HepG2 (cell line): Measurements from ENCODE around the gene TCF7L2. TPM values are rescaled to one million over a fixed set of nuclear protein-coding genes. Genes with fewer than 3 reads are reported as not detected.
A peak's percentile ranks its signal among the peaks of the same experiment; 100 is the strongest.

Source experiments
- FOXA1 ChIP-seq, 2 experiments: fragments of 450-650 bp in 1 of 2; sonication (generic) in 1 of 2; formaldehyde crosslinking in 1 of 2; IDR thresholded peaks; 2 replicates each; pipeline versions ENCODE4 v1.4.0 to v1.6.1; 2016 to 2020; ENCODE audit warnings: missing genetic modification reagents in 1 of 2
- FOXA3 ChIP-seq: IDR thresholded peaks from 2 replicates; pipeline ENCODE4 v1.6.1; 2016; ENCODE audit warnings: missing genetic modification reagents, missing compliant biosample characterization
- LCORL ChIP-seq, 2 experiments: fragments of 450-650 bp in 1 of 2; sonication (generic) in 1 of 2; formaldehyde crosslinking in 1 of 2; IDR thresholded peaks; 2 replicates each; pipeline versions ENCODE4 v1.5.0 to v1.6.1; 2017 to 2020; ENCODE audit warnings: antibody characterized with exemption in 1 of 2, missing genetic modification reagents in 1 of 2
- TAF1 ChIP-seq: sonication (generic); formaldehyde crosslinking; IDR thresholded peaks from 2 replicates; pipeline ENCODE4 v1.4.0; 2020; ENCODE audit warnings: missing genetic modification reagents
- polyA plus RNA-seq, 8 experiments: library from polyadenylated mRNA; depleted of rRNA in 3 of 8; stranded (reverse) in 7 of 8; unstranded in 1 of 8; fragments of >200 nt; fragmentation: Illumina TruSeq in 4 of 8; extraction: Trizol in 4 of 8; gene quantifications; 2 replicates each; pipeline versions ENCODE4 v1.2.1 to v1.2.3, GENCODE V29; 2011 to 2016; ENCODE audit warnings: low read depth in 4 of 8, missing spikeins in 1 of 8, mixed read lengths in 1 of 8; ENCODE audit not compliant: insufficient read depth in 1 of 8
- total RNA-seq, 5 experiments: library from RNA; depleted of rRNA; stranded (reverse); fragments of >200 nt; fragmentation: Illumina TruSeq; extraction: Trizol; gene quantifications; 2 replicates each; pipeline ENCODE4 v1.2.3, GENCODE V29; 2016; ENCODE audit warnings: low read depth in 1 of 5
- TF ChIP-seq, protein P1 (sequence below): sonication (generic); formaldehyde crosslinking; IDR thresholded peaks from 2 replicates; pipeline ENCODE4 v1.4.0; 2020; ENCODE audit warnings: low read depth, missing genetic modification reagents
- TF ChIP-seq, protein P2 (sequence below): sonication (generic); formaldehyde crosslinking; IDR thresholded peaks from 2 replicates; pipeline ENCODE4 v1.5.0; 2020; ENCODE audit warnings: mild to moderate bottlenecking, missing genetic modification reagents, borderline replicate concordance

TCF7L2 gene
- total and polyA plus RNA-seq, 2 of the 13 experiments (the other 11 are each of a cell fraction or from before 2014, with no cell fraction given): 3.9 to 13.7 TPM

DNA sequence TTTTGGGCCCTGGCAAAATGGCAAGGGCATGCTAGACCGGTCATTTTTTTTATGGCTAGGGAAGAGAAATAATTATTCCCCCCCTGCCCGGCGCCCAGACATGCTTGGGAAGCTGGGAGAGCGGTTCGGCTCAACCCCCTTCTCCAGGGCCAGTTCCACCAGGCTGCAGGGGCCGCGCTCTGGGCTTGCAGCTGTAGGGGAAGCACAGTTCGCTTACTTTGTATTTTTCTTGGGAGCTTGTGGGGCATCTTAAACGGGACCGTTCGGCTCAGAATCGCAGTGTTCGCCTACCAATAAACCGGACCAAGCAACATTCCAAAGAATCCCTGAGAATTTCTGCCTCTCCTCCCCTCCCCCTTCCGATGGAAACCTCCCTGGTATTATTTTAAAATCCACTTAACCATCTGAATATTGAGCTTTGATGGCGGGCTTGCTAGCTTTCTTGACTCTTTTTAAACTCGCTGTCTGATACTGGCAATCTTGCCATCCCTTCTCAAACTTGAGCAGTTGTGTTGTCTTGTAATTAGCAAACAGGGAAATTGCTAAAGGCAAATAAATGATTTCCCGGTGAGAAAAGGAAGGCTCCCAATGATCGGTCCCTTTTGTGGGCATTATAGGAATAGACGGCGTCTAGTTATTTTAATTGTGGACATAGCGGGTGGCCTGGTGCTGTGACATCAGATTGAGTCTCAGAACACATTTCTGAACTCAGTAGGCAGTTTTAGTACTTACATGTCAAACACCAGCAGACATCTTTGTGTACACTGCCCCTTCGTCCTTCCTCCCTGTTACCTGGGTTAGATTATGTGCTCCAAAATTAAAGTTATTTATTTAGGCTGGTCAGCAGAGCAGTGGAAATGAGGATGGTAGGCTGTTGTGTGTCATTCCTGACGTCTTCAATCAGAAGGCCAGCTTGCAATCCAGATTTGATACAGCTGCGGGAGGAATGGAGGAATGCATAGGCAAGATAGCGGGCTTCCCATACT lies 3.4 kb downstream of the TCF7L2 start (continued):
- TF ChIP-seq, protein P1, sequence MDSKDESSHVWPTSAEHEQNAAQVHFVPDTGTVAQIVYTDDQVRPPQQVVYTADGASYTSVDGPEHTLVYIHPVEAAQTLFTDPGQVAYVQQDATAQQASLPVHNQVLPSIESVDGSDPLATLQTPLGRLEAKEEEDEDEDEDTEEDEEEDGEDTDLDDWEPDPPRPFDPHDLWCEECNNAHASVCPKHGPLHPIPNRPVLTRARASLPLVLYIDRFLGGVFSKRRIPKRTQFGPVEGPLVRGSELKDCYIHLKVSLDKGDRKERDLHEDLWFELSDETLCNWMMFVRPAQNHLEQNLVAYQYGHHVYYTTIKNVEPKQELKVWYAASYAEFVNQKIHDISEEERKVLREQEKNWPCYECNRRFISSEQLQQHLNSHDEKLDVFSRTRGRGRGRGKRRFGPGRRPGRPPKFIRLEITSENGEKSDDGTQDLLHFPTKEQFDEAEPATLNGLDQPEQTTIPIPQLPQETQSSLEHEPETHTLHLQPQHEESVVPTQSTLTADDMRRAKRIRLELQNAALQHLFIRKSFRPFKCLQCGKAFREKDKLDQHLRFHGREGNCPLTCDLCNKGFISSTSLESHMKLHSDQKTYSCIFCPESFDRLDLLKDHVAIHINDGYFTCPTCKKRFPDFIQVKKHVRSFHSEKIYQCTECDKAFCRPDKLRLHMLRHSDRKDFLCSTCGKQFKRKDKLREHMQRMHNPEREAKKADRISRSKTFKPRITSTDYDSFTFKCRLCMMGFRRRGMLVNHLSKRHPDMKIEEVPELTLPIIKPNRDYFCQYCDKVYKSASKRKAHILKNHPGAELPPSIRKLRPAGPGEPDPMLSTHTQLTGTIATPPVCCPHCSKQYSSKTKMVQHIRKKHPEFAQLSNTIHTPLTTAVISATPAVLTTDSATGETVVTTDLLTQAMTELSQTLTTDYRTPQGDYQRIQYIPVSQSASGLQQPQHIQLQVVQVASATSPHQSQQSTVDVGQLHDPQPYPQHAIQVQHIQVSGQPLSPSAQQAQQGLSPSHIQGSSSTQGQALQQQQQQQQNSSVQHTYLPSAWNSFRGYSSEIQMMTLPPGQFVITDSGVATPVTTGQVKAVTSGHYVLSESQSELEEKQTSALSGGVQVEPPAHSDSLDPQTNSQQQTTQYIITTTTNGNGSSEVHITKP: peak; percentile 40; the same call in 1 of the 2 replicates
- TF ChIP-seq FOXA1 (IDR thresholded peaks at IDR 0.05): no peak
- TF ChIP-seq FOXA1 (CRISPR knock-in tag; IDR thresholded peaks at IDR 0.05): peak; percentile 53; the same call in 1 of the 2 replicates
- TF ChIP-seq TAF1 (CRISPR knock-in tag): peak; percentile 30; the same call in 1 of the 2 replicates
- TF ChIP-seq, protein P2, sequence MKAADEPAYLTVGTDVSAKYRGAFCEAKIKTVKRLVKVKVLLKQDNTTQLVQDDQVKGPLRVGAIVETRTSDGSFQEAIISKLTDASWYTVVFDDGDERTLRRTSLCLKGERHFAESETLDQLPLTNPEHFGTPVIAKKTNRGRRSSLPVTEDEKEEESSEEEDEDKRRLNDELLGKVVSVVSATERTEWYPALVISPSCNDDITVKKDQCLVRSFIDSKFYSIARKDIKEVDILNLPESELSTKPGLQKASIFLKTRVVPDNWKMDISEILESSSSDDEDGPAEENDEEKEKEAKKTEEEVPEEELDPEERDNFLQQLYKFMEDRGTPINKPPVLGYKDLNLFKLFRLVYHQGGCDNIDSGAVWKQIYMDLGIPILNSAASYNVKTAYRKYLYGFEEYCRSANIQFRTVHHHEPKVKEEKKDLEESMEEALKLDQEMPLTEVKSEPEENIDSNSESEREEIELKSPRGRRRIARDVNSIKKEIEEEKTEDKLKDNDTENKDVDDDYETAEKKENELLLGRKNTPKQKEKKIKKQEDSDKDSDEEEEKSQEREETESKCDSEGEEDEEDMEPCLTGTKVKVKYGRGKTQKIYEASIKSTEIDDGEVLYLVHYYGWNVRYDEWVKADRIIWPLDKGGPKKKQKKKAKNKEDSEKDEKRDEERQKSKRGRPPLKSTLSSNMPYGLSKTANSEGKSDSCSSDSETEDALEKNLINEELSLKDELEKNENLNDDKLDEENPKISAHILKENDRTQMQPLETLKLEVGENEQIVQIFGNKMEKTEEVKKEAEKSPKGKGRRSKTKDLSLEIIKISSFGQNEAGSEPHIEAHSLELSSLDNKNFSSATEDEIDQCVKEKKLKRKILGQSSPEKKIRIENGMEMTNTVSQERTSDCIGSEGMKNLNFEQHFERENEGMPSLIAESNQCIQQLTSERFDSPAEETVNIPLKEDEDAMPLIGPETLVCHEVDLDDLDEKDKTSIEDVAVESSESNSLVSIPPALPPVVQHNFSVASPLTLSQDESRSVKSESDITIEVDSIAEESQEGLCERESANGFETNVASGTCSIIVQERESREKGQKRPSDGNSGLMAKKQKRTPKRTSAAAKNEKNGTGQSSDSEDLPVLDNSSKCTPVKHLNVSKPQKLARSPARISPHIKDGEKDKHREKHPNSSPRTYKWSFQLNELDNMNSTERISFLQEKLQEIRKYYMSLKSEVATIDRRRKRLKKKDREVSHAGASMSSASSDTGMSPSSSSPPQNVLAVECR (CRISPR knock-in tag): no peak
- no peak for TF ChIP-seq LCORL (IDR thresholded peaks at IDR 0.05)
- no peak for TF ChIP-seq LCORL (CRISPR knock-in tag; IDR thresholded peaks at IDR 0.05)
- TF ChIP-seq FOXA3 (CRISPR knock-in tag): peak; percentile 36; the same call in 1 of the 2 replicates
